ENCODE measurements around the gene EFCAB6.

GRCh38 chr22:43753688-43754087, 58.4 kb downstream of the EFCAB6 start:
- TF ChIP-seq CTCF (IDR thresholded peaks at IDR 0.05): no peak
- TF ChIP-seq POLR2AphosphoS5 (IDR thresholded peaks at IDR 0.05): no peak
